NOMO-1 treated with DMSO at 0.1 percent for 48 hours (cell line): ENCODE measurements around the gene BMP5.
"Not testable (repeated sequence)": the region's sequence is repeated elsewhere in the genome, so short reads cannot be mapped to it uniquely, and the experiment has no call there.

Experiments used
- DNase-seq: peaks from one replicate; lab custom pipeline; 2025; ENCODE audit not compliant: unreplicated experiment; lab: John Stamatoyannopoulos, UW

Gene BMP5

GRCh38 chr6:55875400-55875799, at the start of gene BMP5:
Gene BMP5 (minus strand): TSS chr6:55875590. CDS start chr6:55874865, 725 bp downstream.
- no peak for DNase-seq

- DNase-seq, result no peak
Measured at GRCh38 chr6:55922406-55922805, 47.0 kb upstream of the BMP5 start.

DNA sequence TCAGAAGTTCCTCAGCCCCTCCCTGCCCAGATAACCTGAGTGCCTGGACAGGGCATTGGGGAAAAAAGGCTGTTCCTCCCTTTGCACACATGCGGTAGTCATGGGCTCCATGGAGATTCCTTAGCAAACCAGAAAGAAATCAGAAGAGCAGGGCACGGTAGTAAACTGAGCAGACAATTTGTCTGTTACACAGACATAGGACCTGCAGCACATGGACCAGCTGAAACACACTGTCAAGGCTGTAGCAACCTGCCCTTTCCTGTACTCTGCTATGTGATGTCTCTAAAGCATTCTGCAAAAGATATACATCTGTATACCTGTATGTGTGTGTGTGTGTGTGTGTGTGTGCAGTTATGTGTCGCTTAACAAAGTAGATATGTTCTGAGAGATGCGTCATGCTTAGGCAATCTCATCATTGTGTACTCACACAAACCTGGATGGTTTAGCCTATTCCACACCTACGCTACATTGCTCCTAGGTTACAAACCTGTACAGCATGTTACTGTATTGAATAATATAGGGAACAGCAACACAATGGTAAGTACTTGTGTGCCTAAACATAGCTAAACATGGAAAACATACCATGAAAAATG, 44.4 kb upstream of the BMP5 start:
- DNase-seq, result no peak

DNA sequence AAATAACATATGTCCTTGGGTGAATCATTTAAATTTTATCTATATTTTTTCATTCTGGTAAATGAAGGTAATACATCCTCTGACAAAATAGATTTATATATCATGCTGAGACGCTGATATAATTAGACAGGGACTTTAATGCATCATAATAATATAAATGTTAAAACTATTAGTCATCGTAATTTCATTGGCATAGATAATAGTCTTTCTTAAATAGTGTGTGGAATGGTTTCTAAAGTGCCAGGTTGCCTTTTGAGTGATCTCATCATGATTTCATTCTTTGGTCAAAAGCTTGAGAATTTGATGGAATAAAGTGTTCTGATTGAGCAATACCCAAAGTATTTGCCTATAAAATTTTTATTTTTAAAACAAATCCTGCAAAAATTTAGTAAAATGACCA, 43.2 kb upstream of the BMP5 start:
- no peak for DNase-seq

DNA sequence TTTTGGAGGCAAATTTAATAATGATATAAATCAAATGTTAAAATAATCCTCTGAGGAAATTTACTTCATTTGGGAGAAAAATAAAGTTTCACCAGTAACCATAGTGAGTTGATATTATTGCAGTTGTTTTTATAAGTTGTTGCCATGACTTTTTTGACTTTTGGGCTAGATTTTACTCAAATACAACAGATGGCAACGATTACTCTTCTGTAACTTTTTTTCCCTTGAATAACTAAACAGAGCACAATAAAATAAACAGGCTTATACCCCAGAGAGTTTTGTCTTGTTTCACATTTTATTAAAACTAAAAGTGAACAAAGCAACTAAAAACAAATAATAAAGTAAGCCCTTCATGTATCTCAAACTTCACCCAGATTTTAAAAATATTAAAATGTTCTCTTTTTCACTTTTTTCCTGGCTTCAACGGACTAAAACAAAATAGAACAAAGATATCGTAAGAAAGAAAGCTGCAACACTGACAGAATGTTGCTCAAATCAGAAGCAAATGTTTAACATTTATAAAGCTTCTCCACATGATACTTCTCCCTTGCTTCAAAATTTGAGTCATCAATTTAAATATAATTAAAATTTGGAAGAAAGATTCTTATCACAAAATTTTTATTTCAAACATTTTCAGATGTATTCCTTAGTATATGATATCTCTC, 42.5 kb upstream of the BMP5 start:
- no peak for DNase-seq

- no peak for DNase-seq
Measured at GRCh38 chr6:55916188-55916587, 40.8 kb upstream of the BMP5 start.

DNA sequence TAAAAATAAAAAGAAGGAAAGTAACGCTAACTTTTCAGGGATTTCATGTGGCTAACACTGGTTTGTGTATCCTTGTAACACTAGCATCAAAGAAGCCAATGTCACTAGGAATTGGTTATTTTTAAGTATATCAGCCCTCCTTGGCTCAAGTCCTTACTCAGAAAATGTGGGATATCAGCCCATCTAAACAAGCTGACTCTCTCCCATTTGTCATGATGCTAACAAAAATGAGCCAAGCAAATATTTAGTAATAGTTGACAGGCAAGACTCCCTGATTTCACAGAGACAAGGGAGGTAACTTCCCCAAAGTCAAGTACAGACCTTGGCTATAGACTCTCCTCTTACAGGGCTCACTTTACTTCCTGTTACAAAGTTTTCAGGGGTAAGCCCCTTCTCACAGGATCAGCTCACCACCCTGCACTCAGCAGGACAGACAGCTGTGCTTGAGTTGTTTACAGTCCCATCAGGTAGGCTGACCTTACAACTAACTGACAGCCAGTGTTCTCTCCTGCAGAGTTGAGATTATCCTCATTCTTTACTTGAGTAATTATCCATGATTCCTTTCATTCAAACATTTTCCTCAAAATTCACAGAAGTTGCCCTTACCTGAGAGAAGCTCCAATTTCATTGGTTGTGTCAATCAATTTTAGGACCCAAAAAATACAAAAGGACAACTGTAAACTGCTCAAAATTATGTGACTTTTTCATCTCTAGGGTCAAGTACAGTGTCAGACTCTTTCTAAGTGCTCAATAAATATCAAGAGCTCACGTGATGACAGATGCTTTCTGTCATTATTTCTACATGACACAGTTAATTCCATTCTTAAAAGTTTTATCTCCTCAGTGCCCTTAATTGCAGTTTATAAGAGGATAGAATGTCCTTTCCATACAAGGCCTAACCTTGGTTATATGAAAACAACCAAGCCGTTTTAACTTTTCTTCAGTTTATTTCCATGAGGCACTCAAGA, 38.1 kb upstream of the BMP5 start:
- no peak for DNase-seq

DNA sequence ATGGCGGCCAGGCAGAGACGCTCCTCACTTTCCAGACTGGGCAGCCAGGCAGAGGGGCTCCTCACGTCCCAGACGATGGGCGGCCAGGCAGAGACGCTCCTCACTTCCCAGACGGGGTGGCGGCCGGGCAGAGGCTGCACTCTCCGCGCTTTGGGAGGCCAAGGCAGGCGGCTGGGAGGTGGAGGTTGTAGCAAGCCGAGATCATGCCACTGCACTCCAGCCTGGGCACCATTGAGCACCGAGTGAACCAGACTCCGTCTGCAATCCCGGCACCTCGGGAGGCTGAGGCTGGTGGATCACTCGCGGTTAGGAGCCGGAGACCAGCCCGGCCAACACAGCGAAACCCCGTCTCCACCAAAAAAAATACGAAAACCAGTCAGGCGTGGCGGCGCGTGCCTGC, 35.1 kb upstream of the BMP5 start:
- DNase-seq, result not testable (repeated sequence)

GRCh38 chr6:55909911-55910310, 34.5 kb upstream of the BMP5 start:
- not testable (repeated sequence) for DNase-seq

DNA sequence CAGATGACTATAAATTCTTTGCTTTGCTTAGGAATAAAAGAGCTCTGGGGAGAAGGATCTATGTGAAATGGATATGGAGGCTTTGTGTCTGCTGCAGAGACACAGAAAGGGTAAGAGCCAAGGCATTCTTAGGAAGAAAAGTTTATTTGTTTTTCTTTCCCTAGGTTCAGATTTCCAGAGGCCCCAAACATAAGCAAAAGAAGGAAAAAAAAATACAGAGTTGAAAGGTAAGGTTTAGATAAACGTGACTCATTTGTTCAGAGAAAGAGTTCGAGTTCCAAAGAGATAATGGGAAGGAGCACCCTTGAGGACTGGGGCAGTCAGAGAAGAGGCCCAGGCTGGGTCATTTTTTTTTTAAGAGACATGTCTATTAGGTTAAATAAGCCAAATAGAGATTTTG, 27.4 kb upstream of the BMP5 start:
- no peak for DNase-seq

- no peak for DNase-seq
Measured at GRCh38 chr6:55901765-55902270, 26.4 kb upstream of the BMP5 start.

DNA sequence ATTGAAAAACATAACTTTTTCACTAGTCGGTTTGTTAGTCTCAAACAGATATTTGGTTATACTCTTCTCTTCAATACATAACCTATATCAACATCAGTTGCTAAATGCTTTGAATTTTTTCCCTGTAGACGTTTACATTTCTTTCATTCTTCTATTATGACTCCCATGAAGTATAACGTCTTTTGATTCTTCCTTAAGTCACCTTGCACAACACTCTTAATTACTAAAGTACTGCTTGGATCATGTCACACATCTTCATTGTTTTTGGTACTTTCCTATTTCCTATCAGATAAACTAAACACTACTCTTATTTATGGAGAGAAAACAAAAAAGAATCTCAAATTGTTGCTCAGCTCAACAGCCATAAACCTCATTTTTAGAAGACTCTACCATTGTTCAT, 23.0 kb upstream of the BMP5 start:
- no peak for DNase-seq

- DNase-seq, result no peak
Measured at GRCh38 chr6:55897346-55897745, 22.0 kb upstream of the BMP5 start.

- DNase-seq, result no peak
Measured at GRCh38 chr6:55895972-55896730, 20.8 kb upstream of the BMP5 start.

GRCh38 chr6:55892749-55893357, 17.5 kb upstream of the BMP5 start:
- no peak for DNase-seq

DNA sequence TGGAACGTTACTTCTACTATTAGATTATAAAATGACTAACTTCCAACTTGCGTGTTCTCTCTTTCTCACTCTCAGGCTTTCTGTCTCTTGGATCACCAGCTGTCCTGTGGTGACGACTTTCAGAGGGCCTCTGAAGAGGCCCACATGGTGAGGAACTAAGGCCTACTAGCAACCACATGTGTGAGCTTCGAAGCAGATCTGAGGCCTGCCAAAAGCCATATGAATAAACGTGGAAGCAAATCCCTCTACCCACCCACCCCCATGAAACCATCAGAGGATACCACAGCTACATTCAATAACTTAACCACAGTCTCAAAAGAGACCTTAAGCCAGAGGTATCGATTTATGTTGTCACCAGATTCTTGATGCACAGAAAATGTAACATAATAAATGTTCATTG, 13.5 kb upstream of the BMP5 start:
- DNase-seq, result no peak

GRCh38 chr6:55886185-55886836, 10.9 kb upstream of the BMP5 start:
- DNase-seq, result no peak

GRCh38 chr6:55882718-55883569, 7.6 kb upstream of the BMP5 start:
- DNase-seq, result no peak

- no peak for DNase-seq
Measured at GRCh38 chr6:55877283-55877682, 1.9 kb upstream of the BMP5 start.
